Measurements from ENCODE around the gene KPNB1.
"Not testable (repeated sequence)": the region's sequence is repeated elsewhere in the genome, so short reads cannot be mapped to it uniquely, and the experiment has no call there.

Gene KPNB1

DNA sequence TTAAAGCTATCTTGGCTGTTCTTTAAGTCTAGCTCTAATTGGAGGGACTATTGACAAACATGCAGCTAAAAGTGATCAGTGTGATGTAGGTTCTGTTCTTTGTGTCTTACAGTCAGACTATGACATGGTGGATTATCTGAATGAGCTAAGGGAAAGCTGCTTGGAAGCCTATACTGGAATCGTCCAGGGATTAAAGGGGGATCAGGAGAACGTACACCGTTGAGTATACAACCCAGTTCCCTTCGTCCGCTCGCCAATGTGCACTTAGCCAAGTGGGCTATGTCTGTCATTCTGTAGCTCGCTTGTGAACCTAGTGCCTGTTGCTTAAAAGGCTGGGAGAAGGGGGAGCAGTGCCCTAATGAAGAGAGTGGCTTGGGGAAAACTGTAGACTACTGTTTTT lies 28.5 kb downstream of the KPNB1 start:
- no peak for DNase-seq

DNA sequence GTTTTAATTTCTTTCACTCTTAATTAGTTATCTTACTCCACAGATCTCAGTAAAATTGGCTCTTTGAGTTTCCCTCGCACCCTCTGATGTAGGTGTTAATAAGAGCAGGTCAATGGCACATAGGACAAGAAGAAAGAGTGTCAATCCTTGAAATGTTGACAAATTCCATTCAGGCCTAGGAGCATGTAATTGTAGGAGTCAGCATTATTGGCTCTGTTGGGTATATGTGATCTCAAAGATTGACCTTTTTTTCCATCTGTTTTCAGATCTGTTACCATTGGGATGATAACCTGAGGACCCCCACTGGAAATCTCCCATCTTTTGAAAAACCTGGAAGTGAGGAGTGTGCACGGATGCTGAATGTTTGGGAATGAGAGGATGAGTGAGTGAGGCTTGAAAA lies 32.4 kb downstream of the KPNB1 start:
- no peak for DNase-seq

DNA sequence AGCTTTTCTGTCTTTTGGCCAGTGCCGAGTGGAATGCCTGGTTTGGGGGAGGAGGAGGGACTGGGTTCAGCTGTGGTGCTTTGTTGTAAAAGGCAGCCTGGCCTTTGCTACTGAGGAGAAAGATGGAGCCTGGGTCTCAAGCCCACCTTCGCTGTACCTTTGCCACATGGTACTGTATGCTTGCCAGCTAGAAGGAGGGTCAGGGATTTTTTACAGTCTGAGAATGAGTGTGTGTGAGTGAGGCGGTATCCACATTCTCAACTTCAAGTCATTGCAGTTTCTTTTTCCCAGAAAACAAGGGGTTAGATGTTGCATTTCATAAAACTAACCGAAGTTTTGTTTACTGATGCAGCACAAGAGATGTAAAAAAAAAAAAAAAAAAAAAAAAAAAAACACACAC lies 33.0 kb downstream of the KPNB1 start:
- DNase-seq, result not testable (repeated sequence)

DNA sequence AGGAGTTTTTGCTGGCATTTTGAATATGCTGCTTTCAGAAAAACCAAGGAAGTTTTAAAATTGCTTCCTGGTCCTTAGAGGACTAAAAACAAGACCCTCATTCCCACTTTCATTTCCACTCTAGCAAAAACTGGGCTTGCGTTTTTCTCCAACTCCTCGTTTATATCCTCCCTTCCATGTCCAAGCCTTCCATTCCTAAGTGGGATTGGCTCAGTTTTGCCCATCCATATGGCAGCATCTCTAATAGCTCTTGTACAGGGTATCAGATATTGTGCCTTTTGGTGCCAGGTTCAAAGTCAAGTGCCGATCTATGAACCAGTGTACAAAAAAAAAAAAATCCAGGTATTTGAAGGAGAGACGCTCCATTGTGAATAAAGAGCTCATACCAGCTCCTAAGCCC lies 34.3 kb downstream of the KPNB1 start:
- DNase-seq, result no peak

DNA sequence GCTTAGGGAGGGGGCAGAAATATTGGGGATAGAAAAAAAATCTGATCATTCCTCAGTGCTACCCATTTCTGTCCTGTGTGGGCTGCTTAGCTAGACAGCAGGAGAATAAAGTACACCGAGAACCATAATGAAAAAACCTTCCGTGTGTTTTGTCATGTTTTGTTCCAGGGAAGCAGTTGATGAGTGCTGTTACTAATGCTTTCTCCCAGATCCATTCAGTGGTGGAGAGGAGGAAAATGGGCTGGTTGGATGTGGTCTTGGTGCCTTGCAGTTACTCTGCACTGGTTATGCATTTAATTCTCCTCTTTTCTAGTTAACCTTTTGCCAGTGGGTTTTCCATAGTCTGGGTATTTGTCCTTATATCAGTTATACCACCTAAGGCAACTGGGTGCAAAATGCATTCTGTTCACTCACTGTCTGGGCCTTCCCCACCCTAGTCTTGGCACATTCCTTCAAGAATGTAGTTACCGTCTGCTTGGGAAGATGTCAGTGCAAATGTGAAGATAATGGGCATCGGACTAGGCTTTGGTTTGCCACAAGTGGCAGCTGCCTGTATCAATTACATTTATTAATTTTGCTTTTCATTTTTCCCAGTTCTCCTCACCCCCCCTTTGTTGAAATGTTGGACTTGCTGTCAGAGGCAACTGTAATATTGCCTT lies 34.9 kb downstream of the KPNB1 start:
- no peak for DNase-seq

DNA sequence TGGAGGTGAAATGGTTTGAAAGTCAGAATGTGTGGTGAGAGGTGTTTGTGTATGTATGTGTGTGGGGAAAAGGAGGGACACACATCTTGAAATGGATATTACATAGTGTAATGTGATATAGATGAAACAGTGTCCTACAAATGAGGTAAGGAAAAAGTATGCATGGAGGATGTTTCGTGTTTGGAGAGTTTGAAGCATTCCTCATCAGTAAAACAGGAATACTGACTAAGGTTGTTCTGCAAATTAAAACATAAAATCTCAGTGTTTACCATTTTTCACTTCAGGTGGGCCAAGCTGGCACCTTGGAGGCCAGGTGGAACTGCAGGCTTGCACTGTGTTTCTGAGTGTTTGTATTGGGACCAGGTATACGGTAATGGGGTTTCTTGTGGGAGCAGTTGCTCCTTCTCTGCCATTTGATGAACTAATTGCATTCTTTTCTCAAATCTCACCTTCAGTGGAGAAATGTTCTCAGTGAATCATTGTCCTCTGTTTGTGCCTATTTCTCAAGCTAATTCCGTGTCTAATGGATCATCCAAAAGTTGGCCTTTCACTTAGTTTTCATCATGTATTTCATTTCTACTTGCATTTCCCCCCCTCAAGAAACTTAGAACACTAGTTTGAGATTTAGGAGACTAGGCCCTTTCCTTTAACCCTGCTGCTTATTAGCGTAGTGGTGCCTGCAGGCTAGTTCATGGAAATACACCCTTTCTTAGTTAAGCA lies 36.0 kb downstream of the KPNB1 start:
- DNase-seq, result no peak

DNA sequence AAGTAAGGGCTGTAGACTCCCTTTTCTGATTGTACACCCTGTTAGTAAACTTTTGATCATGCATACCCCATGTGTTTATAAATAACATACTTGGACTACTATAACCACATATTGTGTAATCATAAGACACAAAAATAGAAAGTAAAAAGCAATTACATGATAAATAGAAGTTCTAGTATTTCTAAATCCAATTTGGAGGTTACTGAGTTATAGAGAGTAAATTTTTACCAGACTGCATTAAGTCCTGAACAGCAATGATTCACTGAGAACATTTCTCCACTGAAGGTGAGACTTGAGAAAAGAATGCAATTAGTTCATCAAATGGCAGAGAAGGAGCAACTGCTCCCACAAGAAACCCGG lies 36.5 kb downstream of the KPNB1 start:
- DNase-seq, result no peak

DNA sequence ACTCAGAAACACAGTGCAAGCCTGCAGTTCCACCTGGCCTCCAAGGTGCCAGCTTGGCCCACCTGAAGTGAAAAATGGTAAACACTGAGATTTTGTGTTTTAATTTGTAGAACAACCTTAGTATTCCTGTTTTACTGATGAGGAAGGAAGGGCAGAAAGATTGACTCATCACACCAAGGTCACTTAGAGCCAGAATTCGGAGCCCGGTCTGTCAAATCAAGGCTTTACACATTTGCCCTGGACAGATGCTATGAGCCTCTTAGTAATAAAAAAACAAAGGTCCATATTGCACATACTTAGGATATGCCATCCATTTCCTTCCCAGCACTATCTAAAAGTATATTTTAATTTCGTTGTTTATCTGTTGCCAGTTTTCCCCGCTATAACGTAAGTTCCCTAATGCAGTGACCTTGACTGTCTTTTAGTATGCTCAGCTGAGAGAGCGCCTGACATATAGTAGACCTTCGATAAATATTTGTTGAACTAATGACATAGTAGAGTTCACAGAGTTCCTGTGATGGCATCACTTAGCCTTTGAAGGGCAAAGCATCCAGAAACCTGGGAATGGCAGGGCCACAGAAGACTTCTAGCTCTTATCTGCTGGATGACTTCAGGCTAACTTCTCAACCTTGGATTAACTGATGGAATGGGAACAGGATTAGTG lies 37.1 kb downstream of the KPNB1 start:
- no peak for DNase-seq

DNA sequence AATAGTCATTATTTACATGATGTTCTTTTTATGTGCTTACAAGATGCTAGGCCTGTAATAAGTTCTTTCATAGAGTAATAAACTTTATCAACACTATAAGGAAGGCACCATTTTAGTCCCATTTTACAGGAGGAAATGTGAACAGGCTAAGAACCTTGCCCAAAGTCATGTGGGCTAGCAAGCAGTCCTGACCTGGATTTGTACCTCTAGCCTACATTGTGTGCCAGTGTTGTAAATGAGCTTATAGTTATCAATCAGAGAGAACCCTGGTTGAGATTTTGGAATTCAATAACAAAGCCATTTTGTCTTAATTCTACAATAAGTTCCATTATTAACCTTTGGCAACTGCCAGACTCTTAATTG lies 37.6 kb downstream of the KPNB1 start:
- no peak for DNase-seq

DNA sequence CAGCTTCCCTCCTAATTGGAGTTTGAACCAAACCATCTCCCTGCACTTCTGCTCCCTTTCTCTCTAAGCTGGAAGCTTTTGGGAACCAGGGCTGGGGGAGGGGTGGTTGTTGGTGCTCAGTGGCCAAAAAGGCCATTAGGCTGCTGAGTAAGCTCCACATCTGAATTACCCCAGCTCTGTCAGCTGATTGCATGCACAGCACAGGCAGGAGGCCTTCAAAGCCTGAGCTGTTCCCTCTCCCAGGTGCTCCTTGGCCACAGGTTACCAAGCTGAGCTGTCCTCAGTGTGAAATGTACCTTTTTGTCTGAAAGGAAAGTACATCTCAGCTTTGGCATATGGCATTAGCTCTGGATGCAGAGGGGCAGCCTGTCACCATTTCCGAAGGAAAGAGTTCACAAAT lies 38.0 kb downstream of the KPNB1 start:
- DNase-seq, result peak; percentile 31 to 78 (median 58)

DNA sequence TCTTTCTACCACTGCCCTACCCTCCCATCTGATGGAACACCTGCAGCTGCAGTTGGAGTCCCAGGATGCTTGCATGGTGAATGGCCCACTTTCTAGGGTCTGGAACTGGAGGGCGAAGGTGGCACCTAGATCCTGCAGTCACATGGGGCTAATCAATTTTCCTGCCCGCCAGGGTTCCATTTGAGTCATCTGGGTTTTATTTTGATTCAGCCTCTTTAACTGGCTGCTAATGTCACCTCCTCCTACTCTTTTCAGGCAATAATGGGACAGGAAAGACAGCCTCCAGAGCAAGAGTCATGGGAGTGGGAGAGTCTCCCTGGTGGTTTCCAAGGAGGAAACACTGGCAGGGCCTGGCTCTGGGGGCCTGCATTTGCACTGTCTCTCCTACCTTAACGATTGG lies 40.4 kb downstream of the KPNB1 start:
- peak; percentile 16 to 74 (median 62) for DNase-seq

DNA sequence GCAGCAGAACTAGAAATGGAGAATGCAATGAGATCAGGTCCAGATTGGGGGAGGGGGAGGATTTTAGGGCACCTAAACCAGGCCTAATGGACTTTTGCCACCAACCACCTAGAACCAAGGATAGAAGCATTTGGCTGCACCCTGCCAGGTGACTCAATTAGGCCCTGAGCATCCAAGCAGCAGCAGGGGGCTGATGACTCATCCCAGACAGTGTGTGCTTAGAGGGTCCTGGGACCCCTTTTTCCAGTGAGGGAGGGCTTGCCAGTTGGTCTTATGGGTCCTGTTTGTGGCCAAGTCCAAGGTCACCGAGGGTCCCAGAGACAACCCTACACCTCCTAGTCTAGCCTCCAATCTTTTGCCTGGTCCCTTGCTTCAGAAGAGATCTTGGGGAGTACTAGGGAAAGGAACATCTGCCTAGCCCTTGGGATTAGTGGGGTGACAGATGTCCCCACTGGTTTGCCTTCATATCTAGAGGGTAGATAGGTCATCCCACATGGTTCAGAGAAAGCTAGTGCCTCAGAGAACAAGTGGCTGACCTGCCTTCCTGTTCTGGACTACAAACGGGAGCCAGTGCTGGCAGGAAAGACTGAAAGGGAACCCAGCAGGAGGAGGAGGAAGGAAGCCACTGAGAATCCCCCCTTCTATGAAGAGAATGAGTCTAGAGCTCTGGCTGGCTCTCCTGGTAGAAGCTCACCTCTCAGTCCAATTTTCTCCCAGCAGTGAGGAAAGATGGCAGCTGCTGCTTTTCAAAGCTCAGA lies 42.6 kb downstream of the KPNB1 start:
- no peak for DNase-seq

DNA sequence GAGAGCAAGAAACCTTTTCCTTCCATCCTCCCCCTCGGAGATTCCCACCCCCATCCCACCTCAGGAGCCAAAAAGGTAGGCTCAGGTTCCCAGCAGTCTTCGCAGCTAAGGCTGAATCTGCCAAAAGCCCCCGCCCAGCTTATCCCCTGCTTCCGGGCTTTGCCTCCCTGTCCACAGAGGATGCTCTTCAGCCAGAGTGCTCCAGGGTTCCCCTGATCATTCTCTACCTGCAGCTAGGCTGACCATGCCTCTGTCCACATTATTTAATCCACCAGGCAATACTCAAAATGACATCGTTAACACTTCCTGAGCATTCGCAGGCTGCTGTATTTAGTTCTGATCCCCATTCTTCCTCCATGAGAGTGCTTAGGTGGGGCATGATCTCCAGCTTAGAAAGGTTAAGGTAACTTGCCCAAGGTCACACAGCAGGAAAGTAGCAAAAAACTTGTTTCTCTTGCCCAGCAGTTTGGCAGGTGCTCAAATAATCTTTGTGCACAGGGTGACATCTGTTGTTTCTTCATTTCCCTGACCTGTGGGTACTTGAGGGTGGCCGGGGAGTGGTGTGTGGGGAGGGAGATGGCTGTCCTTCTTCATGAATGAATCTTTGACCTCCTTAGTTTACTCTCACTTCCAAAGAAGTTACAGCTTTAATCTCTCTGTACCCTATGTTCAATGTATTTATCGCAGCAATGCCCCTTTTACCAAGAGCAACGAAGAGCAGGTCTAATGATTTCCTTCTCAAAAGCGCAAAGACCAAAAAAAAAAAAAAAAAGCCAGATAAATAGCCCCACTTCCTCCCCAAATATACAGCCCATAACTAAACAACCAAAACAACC lies 43.4 kb downstream of the KPNB1 start:
- peak in 1 of 4 experiments; percentile 21 for DNase-seq

DNA sequence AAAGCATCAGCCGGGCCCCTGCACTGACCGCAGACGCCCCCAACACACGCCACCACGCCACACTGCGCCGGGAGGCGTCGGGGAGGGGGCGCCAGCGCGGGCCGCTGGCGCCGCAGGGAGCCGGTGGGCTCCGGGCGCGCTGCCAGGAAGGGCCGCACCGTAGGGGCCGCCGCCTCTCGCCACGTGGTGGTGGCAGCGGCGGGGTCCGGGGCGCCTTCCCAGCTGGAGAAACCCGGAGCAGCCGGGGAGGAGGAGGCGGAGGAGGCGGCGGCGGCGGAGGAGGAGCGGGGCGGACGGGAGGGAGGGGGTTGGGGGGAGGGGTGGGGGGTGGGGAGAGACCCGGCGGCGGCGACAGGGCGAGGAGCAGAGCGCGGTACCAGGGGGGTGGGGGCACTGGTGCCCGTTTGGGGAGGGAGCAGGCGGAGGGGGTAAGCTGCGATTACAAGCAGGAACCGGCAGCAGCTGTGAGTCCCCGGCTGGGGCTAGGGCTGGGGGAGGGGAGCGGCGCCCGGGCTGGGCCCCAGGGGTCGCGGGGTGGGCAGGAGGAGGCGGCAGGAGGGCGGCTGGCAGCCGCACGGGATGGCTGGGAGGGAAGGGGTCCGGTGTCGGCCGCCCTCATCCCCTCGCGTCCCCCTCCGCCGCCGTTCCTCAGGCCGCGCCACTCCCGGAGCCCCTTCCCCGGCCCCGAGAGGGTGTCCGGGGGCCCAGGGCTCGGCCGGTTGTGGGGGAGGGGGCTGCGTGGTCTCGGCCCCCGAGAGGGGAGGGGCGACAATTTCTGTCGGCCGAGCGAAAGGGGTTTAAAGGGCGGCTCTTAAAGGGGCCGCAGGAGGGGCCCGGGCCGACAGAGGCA lies 44.2 kb downstream of the KPNB1 start, which contains the start of gene TBKBP1:
Gene TBKBP1, plus strand, starts transcription at position 431 of the 850 bp plus-strand sequence. CDS start 1,952 bp downstream, outside the sequence.
- DNase-seq, result peak in 3 of 4 experiments; percentile 32 to 62 (median 59)

DNA sequence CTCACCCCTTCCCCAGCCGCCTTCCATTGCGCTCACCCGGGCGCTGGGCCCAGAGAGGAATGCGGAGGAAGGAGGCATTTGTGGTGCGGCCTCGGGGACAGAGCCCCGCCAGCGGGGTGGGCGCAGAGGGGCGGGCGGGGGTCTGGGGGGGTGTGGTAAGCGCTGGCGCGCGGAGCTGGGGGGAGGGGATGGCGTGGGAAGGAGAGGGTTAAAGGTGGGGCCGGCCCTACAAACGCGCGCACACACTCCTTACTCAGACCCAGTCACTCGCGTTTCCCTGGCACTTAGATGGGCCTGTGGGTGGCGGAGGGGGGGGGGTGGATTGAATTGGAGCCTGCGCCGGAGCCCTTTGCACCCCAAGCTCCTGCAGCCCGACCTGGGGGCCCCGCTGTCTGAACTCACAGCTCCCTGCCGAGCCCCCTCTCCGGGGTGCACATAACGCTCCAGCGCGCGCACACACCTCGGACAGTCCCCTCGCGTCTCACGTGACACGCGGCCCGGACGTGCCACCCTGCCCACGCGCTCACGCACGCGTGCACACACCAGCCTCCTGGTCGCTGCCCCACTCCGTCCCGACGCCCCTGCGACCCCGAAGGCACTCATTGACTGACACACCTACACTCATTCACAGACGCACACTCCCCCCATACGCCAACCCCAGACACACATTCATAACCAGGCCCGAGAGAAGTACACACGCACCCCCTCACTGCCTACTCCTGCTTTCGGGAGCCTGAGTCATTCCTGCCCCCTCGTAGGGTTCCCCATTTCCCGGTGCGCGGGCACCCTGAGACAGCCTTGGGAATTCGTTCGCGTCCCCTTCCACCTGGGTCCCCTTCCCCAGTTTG lies 45.1 kb downstream of the KPNB1 start:
- DNase-seq, result peak; percentile 56 to 92 (median 80)

DNA sequence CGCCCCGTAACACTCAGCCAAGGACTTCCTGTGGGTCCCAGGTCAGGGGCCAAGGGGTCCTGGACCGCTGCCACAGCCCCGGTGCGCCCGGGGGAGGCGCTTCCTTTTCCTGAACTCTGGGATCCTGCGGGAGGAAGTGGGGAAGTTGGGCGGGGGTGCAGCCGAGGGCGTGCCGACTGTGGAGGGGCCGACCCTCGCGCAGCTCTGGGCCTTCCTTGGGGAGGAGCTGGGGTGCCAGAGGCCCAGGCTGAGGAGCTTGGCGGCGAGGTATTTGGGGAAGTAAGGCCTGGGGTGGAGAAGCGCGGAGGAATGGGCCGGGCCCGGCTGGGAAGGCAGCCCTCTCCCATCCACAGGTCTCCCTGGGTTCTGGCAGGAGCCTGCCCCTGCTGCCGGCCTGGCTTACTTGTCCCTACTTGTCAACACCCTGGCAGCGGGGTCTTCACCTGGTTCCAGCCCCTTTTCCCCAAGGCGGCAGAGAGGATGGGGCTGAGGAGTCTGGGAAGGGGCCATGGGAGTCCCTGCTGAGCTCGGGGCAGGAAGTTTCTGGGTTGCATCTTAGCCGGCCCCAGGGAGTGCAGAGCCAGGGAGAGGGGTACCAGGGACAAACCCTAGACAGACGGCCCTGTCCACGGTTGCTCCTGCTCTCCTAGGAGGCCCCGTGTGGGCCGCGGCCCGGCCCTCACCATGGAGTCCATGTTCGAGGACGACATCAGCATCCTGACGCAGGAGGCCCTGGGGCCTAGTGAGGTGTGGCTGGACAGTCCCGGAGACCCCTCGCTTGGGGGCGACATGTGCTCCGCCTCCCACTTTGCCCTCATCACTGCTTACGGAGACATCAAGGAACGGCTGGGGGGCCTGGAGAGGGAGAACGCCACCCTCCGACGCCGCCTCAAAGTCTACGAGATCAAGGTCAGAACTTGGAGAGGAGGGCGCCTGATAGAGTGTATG lies 46.0 kb downstream of the KPNB1 start:
- peak; percentile 81 to 96 (median 90) for DNase-seq

DNA sequence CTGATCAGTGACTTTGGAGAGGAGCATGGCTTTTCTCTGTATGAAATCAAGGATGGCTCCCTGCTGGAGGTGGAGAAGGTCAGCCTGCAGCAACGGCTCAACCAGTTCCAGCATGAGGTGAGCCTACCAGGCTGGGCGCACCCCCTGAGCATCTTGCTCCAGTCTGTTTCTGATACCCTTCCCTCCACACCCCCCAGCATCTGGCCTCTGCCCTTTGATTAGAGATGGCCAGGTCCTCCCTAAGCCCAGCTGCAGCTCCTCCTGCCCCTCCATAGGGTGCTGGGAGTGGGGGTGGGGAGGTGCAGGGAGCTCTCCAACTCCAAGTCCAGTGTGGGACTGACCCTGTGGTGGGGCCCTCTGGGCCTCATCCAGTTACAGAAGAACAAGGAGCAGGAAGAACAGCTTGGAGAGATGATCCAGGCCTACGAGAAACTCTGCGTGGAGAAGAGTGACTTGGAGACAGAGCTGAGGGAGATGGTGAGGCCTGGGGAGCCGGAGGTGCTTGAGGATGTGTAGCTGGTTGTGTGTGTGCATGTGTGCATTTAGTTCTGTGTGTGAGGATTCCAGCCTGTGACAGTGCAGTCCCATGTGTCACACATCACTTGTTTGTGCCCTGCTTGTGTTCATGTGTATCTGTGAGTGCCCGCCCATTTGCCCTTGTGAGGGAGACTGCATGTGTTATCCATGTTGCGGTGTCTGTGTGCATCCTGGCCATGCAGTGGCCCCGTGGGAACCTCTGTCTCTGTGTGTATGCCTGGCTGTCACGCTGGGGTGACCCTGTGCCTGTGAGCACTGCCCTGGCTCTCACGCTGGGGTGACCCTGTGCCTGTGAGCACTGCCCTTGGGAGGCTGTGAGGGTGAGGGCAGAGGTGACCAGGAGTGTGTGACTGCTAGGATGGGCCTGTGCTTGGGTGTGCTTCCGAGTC lies 47.3 kb downstream of the KPNB1 start:
- no peak for DNase-seq

All from suppressor macrophage (primary cell).